Endometrium (tissue), 2 donors: ENCODE measurements around the gene ZSCAN12.
"Not testable (repeated sequence)": the region's sequence is repeated elsewhere in the genome, so short reads cannot be mapped to it uniquely, and the experiment has no call there.

ENCODE experiments used
- FAIRE-seq: peaks from 2 replicates; lab custom pipeline; 2012; peaks lifted over from hg19 to GRCh38; lab: Jason Lieb, UNC
- donor health status: control.
- donor health status: control.

Gene ZSCAN12

DNA sequence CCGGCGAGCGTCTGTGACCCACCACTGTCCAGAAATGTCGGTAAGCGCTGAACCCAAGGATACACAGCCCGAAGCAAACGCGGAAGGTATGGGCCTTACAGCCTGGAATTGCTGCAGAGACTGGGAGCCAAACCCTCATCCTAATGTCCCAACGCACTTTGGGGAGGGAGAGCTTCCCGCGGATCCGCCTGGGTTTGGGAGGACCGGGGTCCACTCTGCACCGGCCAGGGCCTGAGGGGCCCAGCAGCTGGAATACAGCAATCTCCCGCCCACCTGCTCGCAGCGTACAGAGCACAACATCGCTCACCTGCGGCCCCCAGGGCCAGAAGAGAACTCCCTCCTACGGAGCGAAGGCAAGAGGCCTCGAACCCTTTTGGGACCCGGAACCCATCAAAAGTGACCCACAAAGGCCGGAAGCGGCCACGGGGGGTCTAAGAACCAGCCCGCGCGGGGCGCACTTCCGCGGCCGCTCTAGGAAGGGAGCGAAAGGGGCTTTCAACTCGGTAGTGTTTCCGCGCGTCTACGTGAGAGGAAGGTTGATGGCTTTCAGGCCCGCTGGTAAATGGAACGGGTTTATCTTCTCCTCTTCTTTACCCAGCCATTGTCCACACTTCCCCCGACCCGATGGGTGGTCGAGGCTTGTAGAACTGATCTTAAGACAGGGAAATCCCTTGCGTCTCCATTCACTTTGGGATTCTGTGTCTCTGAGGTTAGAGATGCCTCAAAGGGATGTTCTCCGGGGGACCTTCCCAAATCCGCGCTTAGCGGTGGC lies at the start of gene ZSCAN12:
Gene ZSCAN12, minus strand, starts transcription at position 398 of the 772 bp plus-strand sequence. CDS start 1,342 bp downstream, outside the sequence.
- FAIRE-seq = no peak

DNA sequence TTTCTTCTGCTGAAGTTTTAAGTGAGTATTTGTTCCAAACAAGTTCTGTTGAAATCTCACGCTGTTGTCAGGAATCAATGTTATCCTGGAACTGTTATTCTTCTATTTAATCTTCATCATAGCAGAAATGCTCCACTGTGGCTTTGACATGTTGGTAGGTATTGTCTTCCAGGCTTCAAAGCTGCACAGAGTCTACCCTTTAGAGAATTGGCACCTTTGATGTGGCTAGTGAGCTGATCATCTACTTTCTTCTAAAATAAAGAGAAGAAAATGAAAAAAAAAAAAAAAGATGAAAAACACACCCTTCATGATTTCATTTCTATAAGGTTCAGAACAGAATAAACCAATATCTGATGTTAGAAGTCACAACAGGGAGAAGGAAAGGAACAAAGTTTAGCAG lies 49.5 kb upstream of the ZSCAN12 start:
- FAIRE-seq = no peak

DNA sequence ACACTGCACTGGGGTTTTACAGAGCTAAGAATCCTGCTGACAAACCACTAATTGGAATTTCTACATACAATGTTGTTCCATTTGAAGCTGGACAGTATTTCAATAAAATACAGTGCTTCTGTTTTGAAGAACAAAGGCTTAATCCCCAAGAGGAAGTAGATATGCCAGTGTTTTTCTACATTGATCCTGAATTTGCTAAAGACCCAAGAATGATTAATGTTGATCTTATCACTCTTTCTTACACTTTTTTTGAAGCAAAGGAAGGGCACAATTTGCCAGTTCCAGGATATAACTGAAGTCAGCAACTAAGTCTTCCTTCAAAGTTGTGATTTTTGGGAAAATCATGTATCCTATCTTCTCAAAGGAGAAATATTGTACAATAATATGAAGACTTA lies 48.0 kb upstream of the ZSCAN12 start:
- FAIRE-seq = not testable (repeated sequence)

DNA sequence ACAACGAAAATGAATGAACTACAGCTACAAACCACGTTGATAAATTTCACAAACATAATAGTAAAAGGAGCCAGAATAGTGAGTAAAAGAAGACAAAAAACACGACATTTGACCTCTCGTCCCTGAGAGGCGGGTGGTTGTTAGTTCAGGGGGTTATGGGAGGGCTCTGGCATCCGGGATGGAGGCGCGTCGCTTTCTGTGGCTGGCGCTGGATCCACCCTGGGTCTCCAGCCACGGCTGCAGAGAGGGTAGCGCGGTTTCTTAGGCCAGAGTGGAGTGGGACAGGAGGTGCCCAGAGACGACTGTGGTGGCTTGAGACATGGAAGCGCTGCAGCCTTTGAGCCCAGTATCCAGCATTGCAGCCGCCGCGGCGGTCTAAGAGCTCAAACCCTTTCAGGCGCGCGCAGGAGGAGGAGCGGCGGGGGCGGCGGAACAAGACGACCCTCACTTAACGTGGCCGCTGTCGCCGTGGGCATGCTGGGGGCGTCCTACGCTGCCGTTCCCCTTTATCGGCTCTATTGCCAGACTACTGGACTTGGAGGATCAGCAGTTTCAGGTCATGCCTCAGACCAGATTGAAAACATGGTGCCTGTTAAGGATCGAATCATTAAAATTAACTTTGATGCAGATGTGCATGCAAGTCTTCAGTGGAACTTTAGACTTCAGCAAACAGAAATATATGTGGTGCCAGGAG lies 47.4 kb upstream of the ZSCAN12 start:
- FAIRE-seq = no peak

DNA sequence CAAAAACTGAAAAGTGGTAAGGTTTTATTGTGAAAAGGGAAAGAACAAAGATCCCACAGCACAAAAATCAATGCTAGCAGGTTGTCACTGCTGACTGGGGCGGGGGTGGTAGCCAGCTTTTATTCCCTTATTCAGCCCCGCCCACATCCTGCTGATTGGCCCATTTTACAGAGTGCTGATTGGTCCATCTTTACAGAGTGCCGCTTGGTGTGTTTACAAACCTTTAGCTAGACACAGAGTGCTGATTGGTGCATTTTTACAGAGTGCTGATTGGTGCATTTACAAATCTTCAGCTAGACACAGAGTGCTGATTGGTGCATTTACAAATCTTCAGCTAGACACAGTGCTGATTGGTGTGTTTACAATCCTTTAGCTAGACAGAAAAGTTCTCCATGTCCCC lies 45.2 kb upstream of the ZSCAN12 start:
- FAIRE-seq = not testable (repeated sequence)

DNA sequence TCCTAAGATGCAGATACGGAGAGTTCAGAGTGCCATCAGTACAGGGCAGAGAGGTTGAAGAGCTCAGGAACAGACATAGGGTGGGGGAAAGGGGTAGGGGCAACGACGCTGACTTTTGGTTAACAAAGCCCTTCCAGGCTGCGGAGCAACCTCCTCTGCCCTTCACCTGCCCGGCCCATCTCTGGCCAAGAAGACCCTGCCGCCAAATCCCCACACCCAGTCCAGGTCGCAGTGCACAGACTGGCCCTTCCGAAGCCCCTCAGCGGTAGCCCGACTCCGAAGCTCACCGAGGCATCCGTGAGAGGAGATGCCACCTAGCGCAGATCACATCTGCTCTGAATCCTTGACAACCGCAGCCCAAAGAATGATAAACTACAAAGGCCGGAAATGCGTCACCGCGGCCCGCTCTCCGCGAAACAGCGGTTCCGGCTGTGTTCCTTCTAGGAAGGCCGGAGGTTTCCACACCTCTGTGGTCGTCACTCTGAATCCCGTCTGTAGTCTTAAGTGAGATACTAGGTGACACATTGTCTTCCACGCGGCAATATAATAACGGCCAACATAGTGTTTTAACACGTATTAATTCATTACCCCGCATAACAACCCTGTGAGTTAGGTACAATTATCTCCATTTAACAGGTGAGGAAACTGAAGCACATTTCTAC lies 43.7 kb upstream of the ZSCAN12 start, which contains the start of gene ZSCAN23:
Gene ZSCAN23, minus strand, starts transcription at position 380 of the 662 bp plus-strand sequence. CDS start 7,225 bp downstream, outside the sequence.
- FAIRE-seq = no peak

DNA sequence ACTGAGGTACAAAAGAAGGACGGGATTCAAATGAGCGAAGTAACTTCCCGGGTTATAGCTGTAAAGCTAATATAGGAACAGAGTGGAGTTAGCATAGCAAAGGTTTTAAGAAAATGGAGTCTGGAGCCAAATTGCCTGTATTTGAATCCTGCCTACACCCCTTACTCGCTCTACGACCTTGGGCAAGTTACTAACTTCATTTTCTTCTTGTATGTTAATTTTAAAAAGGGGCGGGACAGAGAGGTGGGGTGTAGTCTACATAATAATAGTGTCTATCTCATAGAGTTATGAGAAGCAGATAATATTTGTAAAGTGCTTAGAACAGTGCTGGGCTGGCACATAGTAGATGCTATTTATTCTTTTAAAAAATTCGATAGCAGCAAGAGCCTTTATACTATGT lies 43.0 kb upstream of the ZSCAN12 start:
- no peak for FAIRE-seq

DNA sequence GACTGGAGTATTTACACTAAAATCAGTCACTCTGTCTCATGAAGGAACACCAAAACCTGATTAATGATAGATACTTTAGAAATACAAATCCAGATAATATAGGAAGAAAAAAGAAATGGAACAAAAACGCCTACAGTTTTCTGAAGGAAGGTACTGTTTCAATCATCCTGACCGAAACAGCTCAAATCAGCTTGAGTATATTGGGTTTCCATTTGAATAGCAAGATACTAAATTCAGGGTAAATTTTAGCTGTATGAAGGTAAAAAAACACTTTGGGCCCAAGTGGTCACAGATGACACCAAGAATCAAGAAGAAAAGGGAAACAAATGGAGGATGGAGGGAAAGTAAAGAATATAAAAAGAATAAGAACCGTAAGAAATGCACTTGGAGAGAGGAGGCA lies 36.9 kb upstream of the ZSCAN12 start:
- no peak for FAIRE-seq

DNA sequence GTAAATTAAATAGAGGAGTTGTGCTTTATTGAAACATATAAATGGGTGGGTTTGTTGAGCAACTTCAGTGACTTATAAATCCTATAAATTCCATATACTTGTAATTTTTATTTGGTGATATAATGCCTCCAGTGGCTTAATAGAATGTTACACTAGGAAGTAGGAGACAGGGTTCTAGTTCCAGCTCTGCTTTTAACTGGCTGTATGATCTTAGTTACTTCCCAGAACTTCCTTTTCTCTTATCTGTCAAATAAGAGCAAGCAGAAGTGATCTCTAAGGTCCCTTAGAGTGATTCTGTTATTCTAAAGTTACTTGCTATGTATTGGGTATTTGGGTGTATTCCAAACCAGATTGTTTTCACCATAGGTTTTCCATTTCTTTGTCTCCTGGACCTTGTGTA lies 33.6 kb upstream of the ZSCAN12 start:
- no peak for FAIRE-seq

DNA sequence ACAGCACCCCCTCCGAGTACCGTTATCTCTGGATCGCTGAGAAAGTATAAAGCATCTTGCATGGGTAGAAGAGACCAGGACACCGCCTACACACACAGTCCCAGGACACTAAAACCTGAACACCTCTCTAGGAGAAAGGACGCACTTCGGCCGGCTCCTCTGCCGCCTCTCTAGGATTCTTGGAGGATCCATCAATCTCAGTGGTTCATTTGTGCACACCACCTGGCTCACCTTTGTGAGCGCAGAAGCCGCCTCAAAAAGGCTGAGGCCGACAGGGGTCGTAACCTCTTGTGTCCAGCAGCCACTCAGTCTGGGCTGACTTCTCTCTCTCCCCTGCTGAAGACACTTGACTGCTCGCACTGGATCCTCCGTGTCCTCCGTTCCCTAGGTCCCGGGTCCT lies 30.2 kb upstream of the ZSCAN12 start:
- FAIRE-seq = no peak

DNA sequence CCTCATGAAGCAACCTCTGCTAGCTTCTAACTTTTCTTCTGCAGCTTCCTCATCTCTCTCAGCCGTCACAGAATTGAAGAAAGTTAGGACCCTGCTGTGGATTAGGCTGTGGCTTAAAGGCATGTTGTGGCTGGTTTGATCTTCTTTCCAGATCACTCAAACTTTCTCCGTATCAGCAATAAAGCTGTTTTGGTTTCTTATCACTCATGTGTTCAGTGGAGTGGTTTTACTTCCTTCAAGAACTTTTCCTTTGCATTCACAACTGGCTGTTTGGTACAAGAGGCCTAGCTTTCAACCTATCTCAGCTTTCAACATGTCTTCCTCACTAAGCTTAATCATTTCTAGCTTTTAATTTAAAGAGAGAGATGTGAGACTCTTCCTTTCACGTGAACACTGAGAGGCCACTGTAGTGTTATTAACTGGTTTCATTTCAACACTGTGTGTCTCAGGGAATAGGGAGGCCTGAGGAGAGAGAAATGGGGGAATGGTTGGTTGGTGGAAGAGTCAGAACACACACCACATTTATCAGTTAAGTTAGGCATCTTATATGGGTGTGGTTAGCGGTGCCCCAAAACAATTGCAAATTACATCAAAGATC lies 26.5 kb upstream of the ZSCAN12 start:
- FAIRE-seq = no peak

DNA sequence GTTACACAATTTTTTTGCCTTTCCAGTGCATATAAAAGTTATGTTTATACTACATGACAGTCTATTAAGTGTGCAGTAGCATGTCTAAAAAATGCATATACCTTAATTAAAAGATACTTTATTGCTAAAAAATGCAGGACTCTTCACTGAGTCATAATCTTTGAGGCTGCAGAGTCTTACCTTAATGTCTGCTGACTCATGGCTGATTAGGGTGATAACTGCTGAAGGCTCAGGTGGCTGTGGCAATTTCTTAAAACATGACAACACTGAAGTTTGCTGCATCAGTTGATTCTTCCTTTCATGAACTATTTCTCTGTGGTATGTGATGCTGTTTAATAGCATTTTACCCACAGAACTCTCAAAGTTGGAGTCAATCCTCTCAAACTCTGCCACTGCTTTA lies 24.6 kb upstream of the ZSCAN12 start:
- FAIRE-seq = no peak

DNA sequence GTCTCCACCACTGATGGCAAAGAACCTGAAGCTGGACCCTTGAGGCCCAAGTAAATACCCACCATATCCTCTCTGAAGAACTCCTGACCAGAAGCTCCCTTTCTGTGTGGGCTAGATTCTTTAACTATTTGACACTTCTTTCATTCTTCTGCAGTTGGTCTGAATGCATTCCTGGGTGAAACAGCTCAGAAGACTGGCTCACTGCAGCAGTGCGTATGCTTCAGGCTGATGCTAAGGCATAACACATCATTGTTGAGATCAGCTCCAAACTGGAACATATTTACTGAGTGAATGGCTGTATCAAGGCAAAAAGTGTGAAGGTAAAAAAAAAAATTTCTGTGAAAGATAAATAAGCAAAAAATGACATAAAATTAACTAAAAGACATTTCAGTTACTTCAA lies 24.0 kb upstream of the ZSCAN12 start:
- no peak for FAIRE-seq

DNA sequence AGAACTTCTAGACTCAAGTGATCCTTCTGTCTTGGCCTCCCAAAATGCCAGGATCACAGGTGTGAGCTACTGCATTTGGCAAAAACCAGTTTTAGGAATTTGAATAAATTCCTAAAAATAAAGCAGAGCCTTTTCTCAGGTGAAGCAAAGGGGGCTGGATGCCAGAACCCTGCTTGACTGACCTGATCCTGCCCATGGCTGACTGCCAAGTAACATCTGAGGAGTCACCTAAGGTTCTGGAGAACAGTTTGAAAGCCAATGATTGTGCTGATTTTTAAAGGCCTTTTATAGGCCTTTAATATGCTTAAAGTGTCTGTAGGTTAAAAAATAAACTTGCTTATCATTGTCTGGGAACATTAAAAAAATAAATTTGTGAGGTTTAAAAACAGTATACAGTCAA lies 14.1 kb upstream of the ZSCAN12 start:
- FAIRE-seq = no peak

DNA sequence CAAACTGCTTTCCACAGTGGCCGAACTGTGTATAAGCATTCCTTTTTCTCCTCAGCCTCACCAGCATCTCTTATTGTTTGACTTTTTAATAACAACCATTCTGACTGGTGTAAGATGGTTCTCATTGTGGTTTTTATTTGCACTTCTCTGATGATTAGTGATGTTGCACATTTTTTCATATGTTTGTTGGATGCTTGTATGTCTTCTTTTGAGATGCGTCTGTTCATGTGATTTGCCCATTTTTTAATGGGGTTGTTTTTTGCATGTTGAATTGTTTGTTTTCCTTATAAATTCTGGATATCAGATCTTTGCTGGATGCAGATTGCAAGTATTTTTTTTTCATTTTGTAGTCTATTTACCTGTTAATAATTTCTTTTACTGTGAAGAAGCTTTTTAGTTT lies 11.2 kb upstream of the ZSCAN12 start:
- no peak for FAIRE-seq

DNA sequence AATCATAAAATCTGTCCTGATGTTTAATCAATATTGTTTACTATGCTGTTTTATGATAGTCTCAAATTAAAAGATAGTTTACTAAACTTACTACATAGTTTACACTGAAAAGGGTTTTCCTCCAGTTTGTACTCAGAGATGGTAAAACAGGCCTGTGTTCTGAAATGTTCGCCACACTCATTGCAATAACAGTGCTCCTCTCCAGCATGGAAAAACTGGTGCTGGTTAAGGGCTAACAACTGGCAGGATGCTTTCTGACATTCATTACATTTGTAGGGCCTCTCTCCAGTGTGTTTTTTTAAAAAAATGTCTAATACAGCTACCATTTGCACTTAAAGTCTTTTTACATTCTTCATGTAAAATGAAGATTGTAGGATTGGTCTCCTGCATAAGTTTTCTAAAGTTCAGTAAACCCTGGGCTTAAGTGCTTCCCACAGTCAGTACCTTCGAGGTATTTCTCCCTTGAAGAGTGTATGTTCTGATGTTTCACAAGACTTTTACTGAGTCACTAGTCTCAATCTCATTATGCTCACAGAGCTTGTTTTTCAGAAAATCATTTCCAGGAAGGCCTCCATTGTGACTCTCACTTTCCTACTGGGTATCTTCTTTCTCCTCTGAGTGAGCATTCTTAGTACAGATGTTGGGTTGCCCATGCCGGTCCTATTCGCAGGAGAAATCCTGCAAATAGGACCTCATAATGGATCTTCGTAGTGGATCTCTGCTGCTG lies 8.7 kb upstream of the ZSCAN12 start:
- FAIRE-seq = no peak

DNA sequence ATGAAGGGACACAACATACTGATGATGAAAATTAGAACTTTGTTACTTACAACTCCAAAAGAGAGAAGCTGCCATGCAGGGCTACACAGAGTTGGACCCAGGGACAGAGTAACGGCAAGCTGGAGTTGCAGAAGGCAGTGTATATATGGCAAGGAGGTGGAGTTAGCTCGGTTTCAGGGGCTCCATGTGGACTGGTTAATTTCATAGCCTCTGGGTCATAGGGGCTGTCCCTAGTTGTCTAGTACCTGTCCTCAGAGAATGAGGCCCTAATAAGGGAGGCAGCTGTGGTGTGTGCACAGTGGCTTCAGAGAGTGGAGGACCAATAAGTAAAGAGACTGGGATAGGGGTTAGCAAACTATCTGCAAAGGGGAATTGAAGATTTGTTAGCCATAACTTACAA lies 7.9 kb upstream of the ZSCAN12 start:
- no peak for FAIRE-seq

DNA sequence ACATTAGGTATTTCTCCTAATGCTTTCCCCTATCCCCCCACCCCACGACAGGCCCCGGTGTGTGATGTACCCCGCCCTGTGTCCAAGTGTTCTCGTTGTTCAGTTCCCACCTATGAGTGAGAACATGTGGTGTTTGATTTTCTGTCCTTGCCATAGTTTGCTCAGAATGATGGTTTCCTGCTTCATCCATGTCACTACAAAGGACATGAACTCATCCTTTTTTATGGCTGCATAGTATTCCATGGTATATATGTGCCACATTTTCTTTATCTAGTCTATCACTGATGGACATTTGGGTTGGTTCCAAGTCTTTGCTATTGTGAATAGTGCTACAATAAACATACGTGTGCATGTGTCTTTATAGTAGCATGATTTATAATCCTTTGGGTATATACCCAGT lies 4.4 kb upstream of the ZSCAN12 start:
- FAIRE-seq = not testable (repeated sequence)

DNA sequence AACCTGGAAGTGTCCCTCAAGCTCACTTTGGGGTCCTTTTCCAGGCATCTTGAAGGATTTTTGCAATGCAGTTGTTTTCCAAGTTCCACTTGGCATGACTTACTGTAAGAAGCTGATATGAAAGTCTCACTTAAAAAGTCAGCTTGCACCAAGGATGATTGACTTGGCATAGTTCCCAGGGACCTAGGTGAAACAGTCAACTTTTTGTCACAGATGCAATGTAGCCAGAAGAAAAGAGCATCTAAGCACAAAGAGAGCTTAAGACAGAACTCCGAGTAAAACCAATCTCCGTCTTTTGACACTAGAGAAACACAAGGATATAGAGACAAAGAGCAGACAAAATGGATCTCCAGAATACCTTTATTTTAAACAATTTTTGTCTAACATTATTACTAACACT lies 2.6 kb upstream of the ZSCAN12 start:
- no peak for FAIRE-seq

DNA sequence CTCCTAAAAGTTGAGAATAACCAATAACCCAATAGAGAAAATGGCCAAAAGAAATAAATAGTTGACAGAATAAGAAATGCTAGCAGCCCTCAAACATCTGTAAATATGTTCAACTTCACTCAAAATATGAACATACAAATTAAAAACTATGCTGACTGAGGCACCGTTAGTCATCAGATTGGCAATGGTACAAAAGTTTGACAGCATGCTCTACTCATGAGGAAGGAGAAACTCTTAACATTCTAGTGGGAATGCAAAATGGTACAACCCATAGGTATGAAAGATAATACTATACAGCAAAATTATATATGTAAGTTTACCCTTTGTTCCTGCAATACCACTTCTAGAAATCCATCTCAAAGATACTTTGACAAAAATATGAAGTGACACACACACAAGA lies 1.6 kb upstream of the ZSCAN12 start:
- FAIRE-seq = no peak

DNA sequence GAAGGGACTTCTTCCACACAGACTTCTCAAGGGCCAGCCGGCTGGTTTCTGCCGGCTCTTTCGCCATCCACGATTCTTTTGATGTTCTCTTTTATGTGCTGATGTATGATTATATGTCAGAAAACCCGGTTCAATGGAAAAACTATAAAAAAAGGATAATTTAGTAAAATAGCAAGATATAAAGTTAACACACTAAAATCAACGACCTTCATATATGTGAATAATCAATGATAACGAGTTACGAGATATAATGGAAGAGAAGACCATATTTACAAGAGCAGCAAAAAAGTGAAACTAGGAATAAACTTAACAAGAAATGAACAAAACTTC lies 540 bp upstream of the ZSCAN12 start:
- FAIRE-seq = no peak

DNA sequence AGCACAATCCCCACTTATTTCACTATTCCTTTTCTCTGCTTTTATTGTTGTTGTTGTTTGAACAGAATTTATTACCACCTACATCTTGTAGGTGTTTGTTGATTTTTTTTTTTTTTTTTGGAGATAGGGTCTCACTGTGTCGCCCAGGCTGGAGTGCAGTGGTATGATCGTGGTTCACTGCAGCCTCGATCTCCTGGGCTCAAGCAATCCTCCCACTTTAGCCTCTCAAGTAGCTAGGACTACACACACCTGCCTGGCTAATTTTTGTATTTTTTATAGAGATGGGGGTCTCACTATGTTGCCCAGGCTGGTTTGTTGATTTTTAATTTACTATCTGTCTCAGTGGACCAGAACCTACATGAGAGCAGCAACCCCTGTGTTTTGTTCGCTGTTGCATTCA lies 3.6 kb downstream of the ZSCAN12 start:
- no peak for FAIRE-seq
